ENCODE measurements around the gene RALBP1.

DNA sequence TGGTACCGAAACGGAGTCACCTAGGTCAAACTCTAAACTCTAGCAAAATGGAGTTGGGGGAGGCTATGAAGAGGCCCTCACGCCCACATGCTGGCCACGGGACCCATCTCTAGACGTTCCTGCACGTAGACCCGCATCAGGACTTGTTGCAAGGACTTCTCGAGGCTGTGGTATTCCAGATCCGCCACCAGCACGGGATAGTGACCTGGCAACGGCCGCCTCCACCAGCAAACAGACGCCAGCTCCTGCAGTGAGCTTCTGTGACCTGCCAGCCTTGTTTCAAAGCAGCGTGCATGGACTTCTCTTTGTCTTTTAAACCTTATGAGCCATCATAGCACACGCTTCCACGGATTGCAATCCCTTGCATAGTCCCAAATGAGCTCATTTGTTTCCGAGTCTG, 40.3 kb upstream of the RALBP1 start:
- TF ChIP-seq POLR2A (IDR thresholded peaks at IDR 0.05): no peak
- TF ChIP-seq, protein P1, sequence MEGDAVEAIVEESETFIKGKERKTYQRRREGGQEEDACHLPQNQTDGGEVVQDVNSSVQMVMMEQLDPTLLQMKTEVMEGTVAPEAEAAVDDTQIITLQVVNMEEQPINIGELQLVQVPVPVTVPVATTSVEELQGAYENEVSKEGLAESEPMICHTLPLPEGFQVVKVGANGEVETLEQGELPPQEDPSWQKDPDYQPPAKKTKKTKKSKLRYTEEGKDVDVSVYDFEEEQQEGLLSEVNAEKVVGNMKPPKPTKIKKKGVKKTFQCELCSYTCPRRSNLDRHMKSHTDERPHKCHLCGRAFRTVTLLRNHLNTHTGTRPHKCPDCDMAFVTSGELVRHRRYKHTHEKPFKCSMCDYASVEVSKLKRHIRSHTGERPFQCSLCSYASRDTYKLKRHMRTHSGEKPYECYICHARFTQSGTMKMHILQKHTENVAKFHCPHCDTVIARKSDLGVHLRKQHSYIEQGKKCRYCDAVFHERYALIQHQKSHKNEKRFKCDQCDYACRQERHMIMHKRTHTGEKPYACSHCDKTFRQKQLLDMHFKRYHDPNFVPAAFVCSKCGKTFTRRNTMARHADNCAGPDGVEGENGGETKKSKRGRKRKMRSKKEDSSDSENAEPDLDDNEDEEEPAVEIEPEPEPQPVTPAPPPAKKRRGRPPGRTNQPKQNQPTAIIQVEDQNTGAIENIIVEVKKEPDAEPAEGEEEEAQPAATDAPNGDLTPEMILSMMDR (IDR thresholded peaks at IDR 0.05): no peak
